ENCODE results near the gene COX10.

The COX10 gene

GRCh38 chr17:14245629-14246028 is 176.3 kb downstream of the COX10 start:
- no peak for DNase-seq (ENCODE audit: low spot score)
- no peak for TF ChIP-seq CTCF (IDR thresholded peaks at IDR 0.05; ENCODE audit: extremely low read depth, missing control alignments)

All from GM20000 (cell line).